Measurements from ENCODE around the gene PRKCA.
"Not testable (repeated sequence)": the region's sequence is repeated elsewhere in the genome, so short reads cannot be mapped to it uniquely, and the experiment has no call there.

The PRKCA gene

DNA sequence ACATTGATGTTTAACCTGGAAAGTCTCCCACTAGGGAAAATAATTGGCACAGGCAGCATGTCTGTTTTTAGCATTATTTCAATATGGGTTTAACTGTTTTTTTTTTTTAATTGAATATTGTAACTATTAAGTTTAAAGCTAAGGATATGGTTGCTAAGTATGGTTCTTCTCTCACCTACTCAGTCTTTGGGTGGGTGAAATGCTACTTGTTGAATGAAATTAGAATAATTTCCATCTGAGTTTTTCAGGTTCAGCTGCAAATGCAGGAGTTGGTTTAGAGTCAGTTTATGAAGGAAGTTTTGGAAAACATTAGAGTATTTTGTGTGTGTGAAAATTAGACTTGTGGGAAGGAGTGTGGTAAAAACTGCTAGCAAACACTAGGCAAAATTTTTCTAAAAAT, 93.5 kb downstream of the PRKCA start:
- DNase-seq: no peak

GRCh38 chr17:66397486-66397885, 95.1 kb downstream of the PRKCA start:
- DNase-seq: no peak

GRCh38 chr17:66398059-66398458, 95.6 kb downstream of the PRKCA start:
- no peak for DNase-seq

DNA sequence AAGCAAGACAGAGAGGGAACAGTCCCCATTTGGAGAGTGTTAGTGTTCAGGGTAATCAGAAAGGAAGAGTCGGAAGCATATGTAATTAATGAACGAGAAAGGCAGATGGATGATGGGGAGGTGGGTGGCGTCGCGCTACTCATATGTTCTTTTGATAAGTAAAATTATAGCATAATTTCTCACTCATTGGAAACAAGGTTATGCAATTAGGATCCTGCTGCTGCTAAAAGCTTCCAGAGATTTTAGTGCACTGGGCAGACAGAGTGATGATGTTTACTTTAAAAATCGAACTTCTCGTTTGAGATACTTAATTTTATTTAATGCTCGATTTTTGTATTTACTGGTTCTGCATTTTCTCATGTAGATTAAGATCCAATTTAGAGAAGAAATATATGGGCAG, 96.2 kb downstream of the PRKCA start:
- DNase-seq: no peak

DNA sequence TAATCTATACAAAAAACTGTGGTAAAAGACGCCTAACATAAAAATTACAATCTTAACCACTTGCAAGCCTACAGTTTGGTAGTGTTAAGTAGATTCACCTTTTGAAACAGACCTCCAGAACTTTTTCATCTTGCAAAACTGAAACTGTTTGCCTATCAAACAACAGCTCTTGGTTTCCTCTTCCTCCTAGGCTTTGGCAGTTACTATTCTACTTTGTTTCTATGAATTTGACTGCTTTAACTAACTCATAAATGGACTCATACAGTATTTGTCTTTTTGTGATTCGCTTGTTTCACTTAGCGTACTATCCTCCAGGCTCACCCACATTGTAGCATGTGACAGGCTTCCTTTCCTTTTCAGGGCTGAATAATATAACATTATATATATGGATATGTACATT, 97.0 kb downstream of the PRKCA start:
- no peak for DNase-seq

GRCh38 chr17:66400041-66400688, 97.8 kb downstream of the PRKCA start:
- DNase-seq: not testable (repeated sequence)

GRCh38 chr17:66400698-66401097, 98.3 kb downstream of the PRKCA start:
- no peak for DNase-seq

DNA sequence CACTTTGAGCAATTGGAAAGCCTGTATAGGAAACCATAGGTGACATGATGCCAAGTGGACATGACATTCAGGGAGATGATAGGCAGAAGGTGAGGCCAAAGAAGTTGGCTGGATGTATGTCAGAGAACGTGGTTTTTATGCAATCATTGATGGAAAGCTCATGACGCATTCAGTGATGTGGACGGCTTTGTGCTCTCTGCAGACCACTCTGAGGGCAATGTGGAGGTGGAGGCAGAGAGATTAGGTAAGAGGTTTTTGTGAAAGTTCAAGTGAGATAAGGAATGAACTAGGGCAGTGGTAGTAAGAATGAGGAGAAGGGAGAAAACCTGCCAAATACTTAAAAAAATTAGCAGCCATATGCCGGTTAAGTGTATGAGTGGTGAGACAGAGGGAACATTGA, 99.0 kb downstream of the PRKCA start:
- DNase-seq: no peak

DNA sequence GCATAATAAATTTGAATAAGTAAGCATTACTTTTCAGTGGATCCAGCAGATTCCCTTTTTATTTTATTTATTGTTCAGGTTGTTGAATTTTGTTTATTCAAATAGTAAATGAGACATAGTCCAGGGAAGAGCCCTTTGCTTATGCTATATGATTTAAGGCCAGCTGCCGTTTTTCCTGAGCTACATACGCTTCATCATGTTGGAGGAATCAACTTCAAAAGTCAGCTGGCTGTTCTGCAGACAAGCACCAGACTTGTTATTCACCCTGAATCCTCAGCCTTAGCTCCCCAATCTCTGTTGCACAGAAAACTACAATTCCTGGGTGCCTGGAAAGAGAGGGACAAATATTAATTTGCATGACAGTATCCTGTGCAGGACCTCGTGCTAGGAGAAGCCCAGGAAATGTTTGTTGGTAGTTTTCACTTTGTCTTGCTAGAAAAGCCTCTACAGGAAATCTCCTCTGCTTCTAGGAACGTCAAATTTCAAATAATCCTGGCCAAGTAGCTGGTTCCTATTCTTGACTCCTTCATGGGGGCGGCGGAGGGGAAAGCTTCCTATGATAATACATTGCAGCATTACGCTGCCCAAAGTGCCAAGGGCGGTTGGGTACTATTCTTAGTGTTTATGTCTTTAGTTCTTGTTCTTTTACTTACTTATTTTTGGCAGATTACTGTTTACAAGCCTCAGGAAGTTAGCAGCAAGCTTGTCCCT, 101.6 kb downstream of the PRKCA start:
- no peak for DNase-seq

DNA sequence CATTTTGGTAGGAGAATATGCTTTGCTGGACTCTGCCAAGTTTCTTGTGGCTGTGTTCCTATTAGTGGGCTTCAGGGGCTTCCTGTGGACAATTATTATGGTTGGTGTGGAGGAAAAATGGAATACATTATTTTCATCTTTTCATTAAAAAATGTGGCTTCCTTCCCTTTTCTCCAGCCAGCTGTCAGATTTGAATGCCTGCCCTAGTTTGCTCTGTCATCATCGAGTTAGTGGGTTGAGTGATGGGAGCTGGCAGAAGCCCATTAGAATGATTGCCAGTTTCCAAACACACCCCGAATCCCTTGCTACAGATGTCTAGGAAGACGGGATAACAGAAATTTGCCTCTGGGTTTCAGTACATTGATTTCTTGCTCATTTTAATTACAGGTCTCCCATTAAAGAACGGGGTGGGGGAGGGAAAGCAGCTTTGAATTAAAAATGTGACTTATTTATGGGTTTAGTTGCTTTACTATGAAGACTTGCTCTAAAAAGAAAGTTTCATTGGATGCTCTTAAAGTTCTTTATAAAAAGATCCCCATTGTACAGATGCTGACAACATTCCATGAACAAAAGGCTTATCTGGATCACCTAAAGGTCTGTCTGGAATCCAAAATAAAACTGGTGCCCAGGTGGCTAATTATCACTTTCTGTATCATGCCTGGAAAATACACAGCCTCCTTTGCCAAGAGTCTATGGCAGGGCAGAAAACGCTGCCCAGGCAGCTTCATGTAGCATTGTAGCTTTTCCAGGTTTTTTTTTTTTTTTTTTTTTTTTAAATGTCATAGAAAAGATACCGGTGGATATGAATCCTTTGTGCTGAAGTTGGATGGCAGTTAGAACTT, 103.6 kb downstream of the PRKCA start:
- no peak for DNase-seq

DNA sequence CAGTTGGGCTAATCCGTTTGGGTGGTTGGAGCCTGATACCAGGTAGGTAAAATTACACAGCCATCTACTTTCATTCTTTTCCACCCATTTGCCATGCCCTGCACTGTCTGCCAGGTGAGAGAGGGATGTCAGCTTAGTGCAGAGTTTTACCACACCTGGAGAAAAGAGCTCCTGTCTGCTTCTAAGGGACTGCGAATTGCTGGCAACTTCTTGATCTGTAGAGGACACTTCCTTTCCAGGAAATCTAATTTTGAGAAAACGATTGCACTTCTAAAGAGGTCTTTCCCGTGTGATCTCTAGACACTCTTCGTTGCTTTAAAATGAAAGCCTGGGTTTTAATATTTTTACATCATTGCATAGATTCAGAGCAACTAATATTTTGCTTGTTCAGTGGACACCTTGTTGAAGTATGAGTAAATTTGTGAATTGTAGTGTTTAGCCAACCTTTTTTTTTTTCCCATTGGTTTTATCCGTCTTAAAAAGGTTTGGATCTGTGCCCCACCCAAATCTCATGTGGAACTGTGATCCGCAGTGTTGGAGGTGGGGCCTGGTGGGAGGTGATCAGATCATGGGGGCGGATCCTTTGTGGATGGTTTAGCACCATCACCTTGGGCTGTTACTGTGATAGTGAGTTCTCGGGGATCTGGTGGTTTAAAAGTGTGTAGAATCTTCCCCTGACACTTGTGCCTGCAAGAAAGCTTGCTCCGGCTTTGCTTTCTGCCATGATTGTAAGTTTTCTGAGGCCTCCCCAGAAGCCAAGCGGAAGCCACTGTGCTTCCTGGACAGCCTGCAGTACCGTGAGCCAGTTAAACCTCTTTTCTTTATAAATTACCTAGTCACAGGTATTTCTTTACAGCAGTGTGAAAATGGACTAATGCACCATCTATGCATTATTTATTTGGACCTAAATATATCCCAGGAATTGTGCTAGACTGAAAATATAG, 104.6 kb downstream of the PRKCA start:
- no peak for DNase-seq

DNA sequence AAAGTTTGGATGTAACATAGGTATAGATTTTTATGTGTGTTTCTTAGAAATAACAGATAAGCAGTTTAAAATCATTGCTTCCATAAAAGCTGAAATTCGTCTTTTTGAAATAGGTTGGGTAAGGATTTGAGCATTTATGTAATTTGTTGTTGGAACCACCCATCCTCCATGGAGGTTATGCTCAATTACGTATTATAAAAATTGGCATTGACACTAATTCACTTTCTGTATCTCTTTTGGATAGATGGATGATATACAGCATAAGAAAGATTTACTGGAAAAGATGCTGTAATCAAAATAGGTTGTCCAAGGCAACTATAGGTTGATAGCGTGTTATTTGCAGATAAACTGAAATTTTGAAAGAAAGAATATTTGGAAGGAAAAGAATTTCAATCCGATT, 105.5 kb downstream of the PRKCA start:
- DNase-seq: no peak

GRCh38 chr17:66411520-66411919, 109.1 kb downstream of the PRKCA start:
- no peak for DNase-seq

GRCh38 chr17:66412857-66413558, 110.6 kb downstream of the PRKCA start:
- DNase-seq: no peak

DNA sequence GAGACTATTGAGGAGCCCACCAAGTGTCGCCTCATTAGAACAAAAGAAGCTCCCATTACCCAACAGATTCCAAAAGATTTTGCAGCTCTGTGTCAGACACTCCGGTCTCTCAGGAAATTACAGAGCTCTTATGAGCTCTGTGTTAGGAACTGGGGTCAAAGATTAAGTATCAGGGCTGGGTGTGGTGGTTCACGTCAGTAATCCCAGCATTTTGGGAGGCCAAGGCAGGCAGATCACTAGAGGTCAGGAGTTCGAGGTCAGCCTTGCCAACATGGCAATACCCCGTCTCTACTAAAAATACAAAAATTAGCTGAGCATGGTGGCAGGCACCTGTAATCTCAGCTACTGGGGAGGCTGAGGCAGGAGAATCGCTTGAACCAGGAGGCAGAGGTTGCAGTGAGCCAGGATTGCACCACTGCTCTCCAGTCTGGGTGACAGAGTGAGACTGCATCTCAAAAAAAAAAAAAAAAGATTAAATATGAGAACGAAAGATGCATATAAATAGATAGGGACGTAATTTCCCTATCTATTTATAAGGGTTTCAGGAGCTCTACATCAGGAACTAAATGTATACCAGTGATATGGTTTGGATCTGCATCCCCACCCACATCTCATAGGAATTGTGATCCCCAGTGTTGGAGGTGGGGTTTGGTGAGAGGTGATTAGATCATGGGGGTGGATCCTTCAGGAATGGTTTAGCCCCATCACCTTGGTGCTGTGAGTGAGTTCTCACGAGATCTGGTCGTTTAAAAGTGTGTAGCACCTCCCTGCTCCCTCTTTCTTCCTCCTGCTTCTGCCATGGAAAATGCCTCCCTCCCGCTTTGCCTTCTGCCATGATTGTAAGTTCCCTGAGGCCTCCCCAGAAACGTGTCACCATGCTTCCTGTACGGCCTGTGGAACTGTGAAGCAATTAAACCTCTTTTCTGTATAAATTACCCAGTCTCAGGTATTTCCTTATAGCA, 111.4 kb downstream of the PRKCA start:
- no peak for DNase-seq

GRCh38 chr17:66414561-66415175, 112.3 kb downstream of the PRKCA start:
- DNase-seq: no peak

GRCh38 chr17:66415366-66416206, 113.2 kb downstream of the PRKCA start:
- peak; percentile 24 for DNase-seq

DNA sequence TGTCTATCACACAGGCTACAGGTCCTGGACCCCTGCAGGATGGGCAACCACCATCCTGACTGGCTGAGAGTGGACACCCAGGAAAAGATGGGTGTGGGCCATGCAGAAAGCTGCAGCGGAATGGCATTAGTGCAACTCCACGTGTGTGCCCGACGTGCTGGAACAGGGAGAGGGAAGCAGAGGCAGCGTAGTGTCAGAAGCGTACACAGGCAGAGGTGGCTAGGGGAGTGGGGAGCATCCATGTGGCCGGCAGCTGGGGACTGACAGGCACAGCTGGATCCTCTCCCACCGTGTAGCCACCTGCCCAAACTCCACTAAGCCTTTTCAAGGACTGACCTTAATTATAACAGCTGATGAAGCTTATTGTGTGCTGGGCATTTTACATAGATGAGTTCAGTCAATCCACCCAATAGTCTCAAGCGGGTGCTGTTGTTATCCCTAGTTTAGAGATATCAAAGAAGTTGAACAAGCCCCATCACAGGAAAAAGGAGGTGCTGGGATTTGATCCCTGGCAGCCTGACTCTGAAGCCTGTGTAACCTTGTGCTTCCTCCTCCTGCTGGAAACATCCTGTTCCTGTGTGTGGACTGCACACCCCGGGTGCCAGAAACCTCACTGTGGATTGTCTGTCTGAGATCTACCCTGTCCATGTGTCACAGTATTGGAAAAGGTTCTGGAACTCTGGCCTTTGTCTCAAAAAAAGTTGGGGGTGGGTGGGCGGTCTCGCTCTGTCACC, 114.0 kb downstream of the PRKCA start:
- no peak for DNase-seq

DNA sequence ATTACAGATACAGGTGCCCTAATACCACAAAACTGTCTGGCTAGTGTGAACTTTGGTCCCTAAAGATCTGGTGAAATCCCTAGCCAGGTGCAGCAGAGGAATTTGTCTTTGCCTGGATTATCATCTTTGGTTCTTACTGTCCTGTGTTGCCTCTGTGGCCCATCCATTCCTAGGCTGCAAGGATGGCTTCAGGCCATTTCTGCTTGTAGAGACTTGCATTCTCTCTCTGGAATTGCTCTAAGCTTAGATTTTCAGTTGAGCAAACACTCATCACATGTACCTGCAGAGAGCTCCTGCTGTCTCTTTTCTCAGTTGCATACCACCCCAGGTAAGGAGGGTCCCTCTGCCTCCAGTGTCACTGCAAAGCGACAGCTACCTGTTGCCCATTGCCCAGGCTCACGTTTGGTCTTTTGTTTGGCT, 114.9 kb downstream of the PRKCA start:
- no peak for DNase-seq
